ENCODE data around the gene CLDN11. TPM values are rescaled to one million over a fixed set of nuclear protein-coding genes. Genes with fewer than 3 reads are reported as not detected.

Gene CLDN11
- polyA plus RNA-seq, 1 of the 3 experiments (the other 2 are of a cell fraction), result 2.2 TPM

GRCh38 chr3:170391108-170391507 is 27.6 kb upstream of the CLDN11 start:
- Histone ChIP-seq H3K4me2 (no peak overlapping the region), H3K36me3 (replicated peaks in 1 of 2; ENCODE audit: control insufficient read depth in 1 of 2, insufficient read depth in 2 of 2, low read length in 1 of 2) (peaks cover 62 to 82% of the 10 kb centered on the region in 2 experiments), H2AFZ (ENCODE audit: low read depth) (no peak overlapping the region), H3K9me2 (no peaks in the 10 kb centered on the region), H3K79me2 (ENCODE audit: insufficient read depth) (peaks cover 83% of the 10 kb centered on the region), H3K27me3 (ENCODE audit: insufficient read depth) (no peaks in the 10 kb centered on the region), H3F3A (replicated peaks; ENCODE audit: insufficient read depth) (peaks cover 22% of the 10 kb centered on the region), H3K4me1 (ENCODE audit: control insufficient read depth in 1 of 2, insufficient read depth in 2 of 2, low read depth in 1 of 2, low read length in 1 of 2) (no peaks in the 10 kb centered on the region; a peak in 1 of 4 replicates), H3K4me3 (ENCODE audit: low read depth in 2 of 2, low read length in 1 of 2) (no peak overlapping the region), H3K27ac (ENCODE audit: low read depth in 2 of 2, low read length in 1 of 2) (no peak overlapping the region), H3K9me3 (no peaks in the 10 kb centered on the region), H3K9ac (no peak overlapping the region), H4K20me1 (ENCODE audit: insufficient read depth) (peaks cover 4% of the 10 kb centered on the region; the same call in 1 of the 2 replicates)
- TF ChIP-seq GATA2 (CRISPR knock-in tag; IDR thresholded peaks at IDR 0.05) (no peak), RCOR1 (IDR thresholded peaks at IDR 0.05; ENCODE audit: low read length) (no peak)
- ChIA-PET POLR2A (interaction anchor here (0.6 kb wide), 1 partner anchor 34 kb away, joined by 3 read pairs; no protein-coding TSS in a partner anchor), CTCF (interaction anchor here (1.3 to 1.4 kb wide), 2 partner anchors 22 to 421 kb away, joined by 4 to 7 read pairs; no protein-coding TSS in a partner anchor)
- no peak for DNase-seq
- WGBS (ENCODE audit: low lambda C conversion rate), result 95% methylated on average over 4 of the region's 4 CpGs

- H3F3A ChIP-seq (replicated peaks; ENCODE audit: insufficient read depth), result peaks cover 31% of the 10 kb centered on the region
- 95% methylated on average over 4 of the region's 6 CpGs for WGBS (ENCODE audit: low lambda C conversion rate)
- no peak overlapping the region for H3K4me2 ChIP-seq
- no peak overlapping the region for H2AFZ ChIP-seq (ENCODE audit: low read depth)
- peaks cover 37 to 58% of the 10 kb centered on the region in 2 experiments for H3K36me3 ChIP-seq (replicated peaks in 1 of 2; ENCODE audit: control insufficient read depth in 1 of 2, insufficient read depth in 2 of 2, low read length in 1 of 2)
- TF ChIP-seq EZH2phosphoT487 (IDR thresholded peaks at IDR 0.05; ENCODE audit: borderline replicate concordance, low read depth) (no peak), JUND (IDR thresholded peaks at IDR 0.05) (no peak), FOXJ3 (CRISPR knock-in tag; IDR thresholded peaks at IDR 0.05) (no peak), RCOR1 (IDR thresholded peaks at IDR 0.05; ENCODE audit: low read length) (no peak), RXRA (IDR thresholded peaks at IDR 0.05; ENCODE audit: borderline replicate concordance, low read depth) (no peak), SMC3 (IDR thresholded peaks at IDR 0.05; ENCODE audit: low read depth, low read length) (no peak), TEAD4 (IDR thresholded peaks at IDR 0.05; ENCODE audit: borderline replicate concordance, insufficient read depth) (no peak), ELF1 (IDR thresholded peaks at IDR 0.05) (no peak)
- ChIA-PET CTCF (interaction anchor here (1.1 to 2.0 kb wide), 3 partner anchors 13 to 89 kb away, joined by 5 to 8 read pairs (median 5); no protein-coding TSS in a partner anchor), POLR2A (interaction anchor here (0.6 kb wide), 1 partner anchor 27 kb away, joined by 3 read pairs; no protein-coding TSS in a partner anchor)
- no peaks in the 10 kb centered on the region for H3K9me3 ChIP-seq
- H3K9ac ChIP-seq, result no peak overlapping the region
- H3K27me3 ChIP-seq (ENCODE audit: insufficient read depth), result no peaks in the 10 kb centered on the region
- peaks cover 4% of the 10 kb centered on the region; the same call in 1 of the 2 replicates for H4K20me1 ChIP-seq (ENCODE audit: insufficient read depth)
- no peaks in the 10 kb centered on the region for H3K9me2 ChIP-seq
- no peak overlapping the region for H3K4me3 ChIP-seq (ENCODE audit: low read depth in 2 of 2, low read length in 1 of 2)
- H3K4me1 ChIP-seq (ENCODE audit: control insufficient read depth in 1 of 2, insufficient read depth in 2 of 2, low read depth in 1 of 2, low read length in 1 of 2), result no peaks in the 10 kb centered on the region; a peak in 1 of 4 replicates
- H3K27ac ChIP-seq (ENCODE audit: low read depth in 2 of 2, low read length in 1 of 2), result no peak overlapping the region
- H3K79me2 ChIP-seq (ENCODE audit: insufficient read depth), result peaks cover 31% of the 10 kb centered on the region
- no peak for DNase-seq
Measured at GRCh38 chr3:170397685-170398084, 21.0 kb upstream of the CLDN11 start.

- Histone ChIP-seq H3K27ac (ENCODE audit: low read depth in 2 of 2, low read length in 1 of 2) (no peak overlapping the region), H3K4me1 (ENCODE audit: control insufficient read depth in 1 of 2, insufficient read depth in 2 of 2, low read depth in 1 of 2, low read length in 1 of 2) (no peaks in the 10 kb centered on the region), H3F3A (replicated peaks; ENCODE audit: insufficient read depth) (peaks cover 15% of the 10 kb centered on the region), H3K4me2 (no peak overlapping the region), H3K4me3 (ENCODE audit: low read depth in 2 of 2, low read length in 1 of 2) (no peak overlapping the region), H3K36me3 (replicated peaks in 1 of 2; ENCODE audit: control insufficient read depth in 1 of 2, insufficient read depth in 2 of 2, low read length in 1 of 2) (no peaks in the 10 kb centered on the region), H3K27me3 (ENCODE audit: insufficient read depth) (no peaks in the 10 kb centered on the region), H3K9me2 (no peaks in the 10 kb centered on the region), H2AFZ (ENCODE audit: low read depth) (no peak overlapping the region), H3K9me3 (no peaks in the 10 kb centered on the region), H4K20me1 (ENCODE audit: insufficient read depth) (no peaks in the 10 kb centered on the region), H3K79me2 (ENCODE audit: insufficient read depth) (no peaks in the 10 kb centered on the region), H3K9ac (no peak overlapping the region)
- CTCF ChIA-PET, result interaction anchor here (0.6 to 4.3 kb wide), 3 partner anchors 9 to 407 kb away, joined by 3 to 20 read pairs (median 3); no protein-coding TSS in a partner anchor
- DNase-seq, result no peak
- POLR2A ChIA-PET, result no interaction called here
- TF ChIP-seq FOSL2 (IDR thresholded peaks at IDR 0.05; ENCODE audit: borderline replicate concordance, low read depth) (no peak), NFIC (IDR thresholded peaks at IDR 0.05; ENCODE audit: borderline replicate concordance) (no peak), TCF12 (IDR thresholded peaks at IDR 0.05) (no peak), JUND (IDR thresholded peaks at IDR 0.05) (no peak), EP300 (IDR thresholded peaks at IDR 0.05; ENCODE audit: borderline replicate concordance in 1 of 2, low read depth in 1 of 2, low read length in 1 of 2) (no peak), CHD2 (IDR thresholded peaks at IDR 0.05; ENCODE audit: low read length, partially characterized antibody) (no peak), RXRA (IDR thresholded peaks at IDR 0.05; ENCODE audit: borderline replicate concordance, low read depth) (no peak), TAF1 (IDR thresholded peaks at IDR 0.05; ENCODE audit: borderline replicate concordance, low read depth, low read length) (no peak)
- TF ChIP-seq, protein P1, sequence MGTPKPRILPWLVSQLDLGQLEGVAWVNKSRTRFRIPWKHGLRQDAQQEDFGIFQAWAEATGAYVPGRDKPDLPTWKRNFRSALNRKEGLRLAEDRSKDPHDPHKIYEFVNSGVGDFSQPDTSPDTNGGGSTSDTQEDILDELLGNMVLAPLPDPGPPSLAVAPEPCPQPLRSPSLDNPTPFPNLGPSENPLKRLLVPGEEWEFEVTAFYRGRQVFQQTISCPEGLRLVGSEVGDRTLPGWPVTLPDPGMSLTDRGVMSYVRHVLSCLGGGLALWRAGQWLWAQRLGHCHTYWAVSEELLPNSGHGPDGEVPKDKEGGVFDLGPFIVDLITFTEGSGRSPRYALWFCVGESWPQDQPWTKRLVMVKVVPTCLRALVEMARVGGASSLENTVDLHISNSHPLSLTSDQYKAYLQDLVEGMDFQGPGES (IDR thresholded peaks at IDR 0.05; ENCODE audit: low read depth, low read length), result no peak
- TF ChIP-seq, protein P2, sequence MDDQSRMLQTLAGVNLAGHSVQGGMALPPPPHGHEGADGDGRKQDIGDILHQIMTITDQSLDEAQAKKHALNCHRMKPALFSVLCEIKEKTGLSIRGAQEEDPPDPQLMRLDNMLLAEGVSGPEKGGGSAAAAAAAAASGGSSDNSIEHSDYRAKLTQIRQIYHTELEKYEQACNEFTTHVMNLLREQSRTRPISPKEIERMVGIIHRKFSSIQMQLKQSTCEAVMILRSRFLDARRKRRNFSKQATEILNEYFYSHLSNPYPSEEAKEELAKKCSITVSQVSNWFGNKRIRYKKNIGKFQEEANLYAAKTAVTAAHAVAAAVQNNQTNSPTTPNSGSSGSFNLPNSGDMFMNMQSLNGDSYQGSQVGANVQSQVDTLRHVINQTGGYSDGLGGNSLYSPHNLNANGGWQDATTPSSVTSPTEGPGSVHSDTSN (IDR thresholded peaks at IDR 0.05), result no peak
- TF ChIP-seq, protein P3, sequence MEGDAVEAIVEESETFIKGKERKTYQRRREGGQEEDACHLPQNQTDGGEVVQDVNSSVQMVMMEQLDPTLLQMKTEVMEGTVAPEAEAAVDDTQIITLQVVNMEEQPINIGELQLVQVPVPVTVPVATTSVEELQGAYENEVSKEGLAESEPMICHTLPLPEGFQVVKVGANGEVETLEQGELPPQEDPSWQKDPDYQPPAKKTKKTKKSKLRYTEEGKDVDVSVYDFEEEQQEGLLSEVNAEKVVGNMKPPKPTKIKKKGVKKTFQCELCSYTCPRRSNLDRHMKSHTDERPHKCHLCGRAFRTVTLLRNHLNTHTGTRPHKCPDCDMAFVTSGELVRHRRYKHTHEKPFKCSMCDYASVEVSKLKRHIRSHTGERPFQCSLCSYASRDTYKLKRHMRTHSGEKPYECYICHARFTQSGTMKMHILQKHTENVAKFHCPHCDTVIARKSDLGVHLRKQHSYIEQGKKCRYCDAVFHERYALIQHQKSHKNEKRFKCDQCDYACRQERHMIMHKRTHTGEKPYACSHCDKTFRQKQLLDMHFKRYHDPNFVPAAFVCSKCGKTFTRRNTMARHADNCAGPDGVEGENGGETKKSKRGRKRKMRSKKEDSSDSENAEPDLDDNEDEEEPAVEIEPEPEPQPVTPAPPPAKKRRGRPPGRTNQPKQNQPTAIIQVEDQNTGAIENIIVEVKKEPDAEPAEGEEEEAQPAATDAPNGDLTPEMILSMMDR (IDR thresholded peaks at IDR 0.05), result no peak
Measured at GRCh38 chr3:170405101-170405500, 13.6 kb upstream of the CLDN11 start.

All from SK-N-SH (cell line).